Breast epithelium (tissue), 3 donors: ENCODE results near the gene RAD50.

Experiments used
- CTCF ChIP-seq, 3 donors: fragments of 450-650 bp; IDR thresholded peaks; one replicate each; pipeline ENCODE4 v1.5.1; 2016 to 2017; ENCODE audit warnings: antibody characterized with exemption in 3 of 3, mild to moderate bottlenecking in 3 of 3, moderate library complexity in 3 of 3
- POLR2A ChIP-seq: fragments of 450-650 bp; IDR thresholded peaks from one replicate; pipeline ENCODE4 v1.6.1; 2016; ENCODE audit warnings: antibody characterized with exemption, mild to moderate bottlenecking, moderate library complexity
- POLR2AphosphoS5 ChIP-seq, 3 donors: sonication (generic); formaldehyde crosslinking; IDR thresholded peaks; one replicate each; pipeline ENCODE4 v1.6.1; 2017; ENCODE audit warnings: antibody characterized with exemption in 3 of 3

- no peak for TF ChIP-seq CTCF (IDR thresholded peaks at IDR 0.05)
- no peak for TF ChIP-seq POLR2AphosphoS5 (IDR thresholded peaks at IDR 0.05)
- TF ChIP-seq POLR2A: no peak
These were observed 29.3 kb downstream of the RAD50 start for GRCh38 chr5:132586063-132586462.
